Upper lobe of left lung (tissue), 4 donors: ENCODE results near the gene SCFD2.

Experiments used
- POLR2A ChIP-seq, 4 donors: fragments of 450-650 bp; IDR thresholded peaks; one replicate each; pipeline ENCODE4 v1.5.1; 2016 to 2017; ENCODE audit warnings: antibody characterized with exemption in 4 of 4, mild to moderate bottlenecking in 2 of 4
- POLR2AphosphoS5 ChIP-seq, 2 donors: sonication (generic); formaldehyde crosslinking; IDR thresholded peaks; one replicate each; pipeline ENCODE4 v1.5.1; 2017; ENCODE audit warnings: antibody characterized with exemption in 2 of 2
- TF ChIP-seq, protein P1 (sequence below), 6 experiments: fragments of 450-650 bp in 4 of 6; fragments of 200-600 bp in 2 of 6; sonication (generic) in 2 of 6; IDR thresholded peaks; one replicate each; pipeline ENCODE4 v1.5.1; 2016 to 2019; ENCODE audit warnings: antibody characterized with exemption in 6 of 6

DNA sequence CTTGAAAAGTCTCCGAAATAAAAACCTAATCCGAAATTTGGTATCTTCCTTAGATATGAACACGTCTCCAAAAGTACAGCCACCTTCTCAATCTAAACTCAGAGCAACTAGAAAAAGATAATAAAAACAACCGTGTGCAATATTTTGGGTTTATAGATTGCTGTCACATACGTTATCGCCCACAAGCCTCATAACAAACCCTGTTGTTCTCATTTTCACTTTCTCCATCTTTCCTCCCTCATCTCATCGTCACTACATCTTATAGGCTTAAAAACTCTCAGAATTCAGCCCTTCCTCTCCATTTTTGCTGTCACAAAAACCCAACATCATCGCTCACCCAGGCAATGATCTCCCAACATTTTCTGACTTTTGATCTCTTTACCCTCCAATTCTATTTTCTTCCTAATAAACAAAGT is 448 bp upstream of the SCFD2 start:
- TF ChIP-seq, protein P1, sequence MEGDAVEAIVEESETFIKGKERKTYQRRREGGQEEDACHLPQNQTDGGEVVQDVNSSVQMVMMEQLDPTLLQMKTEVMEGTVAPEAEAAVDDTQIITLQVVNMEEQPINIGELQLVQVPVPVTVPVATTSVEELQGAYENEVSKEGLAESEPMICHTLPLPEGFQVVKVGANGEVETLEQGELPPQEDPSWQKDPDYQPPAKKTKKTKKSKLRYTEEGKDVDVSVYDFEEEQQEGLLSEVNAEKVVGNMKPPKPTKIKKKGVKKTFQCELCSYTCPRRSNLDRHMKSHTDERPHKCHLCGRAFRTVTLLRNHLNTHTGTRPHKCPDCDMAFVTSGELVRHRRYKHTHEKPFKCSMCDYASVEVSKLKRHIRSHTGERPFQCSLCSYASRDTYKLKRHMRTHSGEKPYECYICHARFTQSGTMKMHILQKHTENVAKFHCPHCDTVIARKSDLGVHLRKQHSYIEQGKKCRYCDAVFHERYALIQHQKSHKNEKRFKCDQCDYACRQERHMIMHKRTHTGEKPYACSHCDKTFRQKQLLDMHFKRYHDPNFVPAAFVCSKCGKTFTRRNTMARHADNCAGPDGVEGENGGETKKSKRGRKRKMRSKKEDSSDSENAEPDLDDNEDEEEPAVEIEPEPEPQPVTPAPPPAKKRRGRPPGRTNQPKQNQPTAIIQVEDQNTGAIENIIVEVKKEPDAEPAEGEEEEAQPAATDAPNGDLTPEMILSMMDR (IDR thresholded peaks at IDR 0.05), result no peak
- TF ChIP-seq POLR2AphosphoS5 (IDR thresholded peaks at IDR 0.05), result no peak
- TF ChIP-seq POLR2A (IDR thresholded peaks at IDR 0.05), result no peak
